GM23338 (cell line): ENCODE results near the gene LPAR1. TPM values are rescaled to one million over a fixed set of nuclear protein-coding genes. Genes with fewer than 3 reads are reported as not detected.

Experiments
- ATAC-seq: fragments of 200-7000 bp; cut with Tn5 transposase; 3 replicates; pipeline ENCODE4 v1.9.1; 2020
- DNase-seq: peaks from one replicate; pipeline ENCODE4 v3.0.0-alpha.2; 2015; ENCODE audit warnings: low spot score
- H2AFZ ChIP-seq: fragments of 200-600 bp; sonication (generic); 2 replicates; pipeline ENCODE4 v1.8.0; 2016; ENCODE audit warnings: antibody characterized with exemption, mild to moderate bottlenecking, moderate library complexity
- H3F3A ChIP-seq: fragments of 200-600 bp; sonication (generic); replicated peaks from 2 replicates; pipeline ENCODE4 v1.8.0; 2017; ENCODE audit warnings: antibody characterized with exemption, mixed run types, low read depth
- H3K27ac ChIP-seq: fragments of 200-600 bp; sonication (generic); 2 replicates; pipeline ENCODE4 v1.6.1; 2016; ENCODE audit warnings: low read depth
- H3K27me3 ChIP-seq: fragments of 200-600 bp; sonication (generic); 2 replicates; pipeline ENCODE4 v1.8.0; 2016; ENCODE audit warnings: mild to moderate bottlenecking, mixed run types, moderate library complexity; ENCODE audit not compliant: insufficient read depth
- H3K36me3 ChIP-seq: fragments of 200-600 bp; sonication (generic); 2 replicates; pipeline ENCODE4 v1.8.0; 2016; ENCODE audit warnings: mild to moderate bottlenecking; ENCODE audit not compliant: insufficient read depth
- H3K4me1 ChIP-seq: fragments of 200-600 bp; sonication (generic); 2 replicates; pipeline ENCODE4 v1.8.0; 2016; ENCODE audit warnings: mild to moderate bottlenecking, moderate library complexity; ENCODE audit not compliant: insufficient read depth
- H3K4me2 ChIP-seq: fragments of 200-600 bp; sonication (generic); 2 replicates; pipeline ENCODE4 v1.7.1; 2017; ENCODE audit warnings: mixed run types
- H3K4me3 ChIP-seq: fragments of 200-600 bp; sonication (generic); 2 replicates; pipeline ENCODE4 v1.6.1; 2016; ENCODE audit warnings: mixed run types
- H3K79me2 ChIP-seq: fragments of 200-600 bp; sonication (generic); replicated peaks from 2 replicates; pipeline ENCODE4 v1.8.0; 2017; ENCODE audit warnings: mild to moderate bottlenecking; ENCODE audit not compliant: insufficient read depth
- H3K9me2 ChIP-seq: fragments of 200-600 bp; sonication (generic); 2 replicates; pipeline ENCODE4 v1.8.0; 2017; ENCODE audit not compliant: insufficient read depth
- H4K20me1 ChIP-seq: fragments of 200-600 bp; sonication (generic); replicated peaks from 2 replicates; pipeline ENCODE4 v1.8.0; 2017; ENCODE audit warnings: mild to moderate bottlenecking; ENCODE audit not compliant: insufficient read depth
- H3K27ac Mint-ChIP-seq: 2 replicates; pipeline ENCODE4 v1.8.0; 2020; ENCODE audit warnings: inconsistent platforms, mild to moderate bottlenecking, moderate library complexity, mixed read lengths
- H3K27me3 Mint-ChIP-seq: 3 replicates; pipeline ENCODE4 v1.8.0; 2022; ENCODE audit warnings: low read depth, mild to moderate bottlenecking, moderate library complexity, mixed read lengths, inconsistent platforms; ENCODE audit not compliant: insufficient read depth, poor library complexity
- H3K36me3 Mint-ChIP-seq: 3 replicates; pipeline ENCODE4 v1.8.0; 2021; ENCODE audit warnings: low read depth, mild to moderate bottlenecking, inconsistent platforms, moderate library complexity, mixed read lengths
- H3K4me1 Mint-ChIP-seq: 3 replicates; pipeline ENCODE4 v1.8.0; 2020; ENCODE audit warnings: mild to moderate bottlenecking, inconsistent platforms, mixed read lengths
- H3K4me3 Mint-ChIP-seq: 3 replicates; pipeline ENCODE4 v1.8.0; 2021; ENCODE audit warnings: moderate library complexity, mild to moderate bottlenecking, inconsistent platforms, mixed read lengths
- H3K9me3 Mint-ChIP-seq: 3 replicates; pipeline ENCODE4 v1.8.0; 2020; ENCODE audit warnings: moderate library complexity, mild to moderate bottlenecking, inconsistent platforms, mixed read lengths
- CREB1 ChIP-seq: fragments of 250-450 bp; sonication (Bioruptor Pico); IDR thresholded peaks from 2 replicates; pipeline ENCODE4 v1.5.0; 2020; ENCODE audit warnings: low read depth, mild to moderate bottlenecking, moderate library complexity
- EZH2 ChIP-seq: fragments of 200-600 bp; sonication (generic); IDR thresholded peaks from one replicate; pipeline ENCODE4 v1.8.0; 2017; ENCODE audit warnings: antibody characterized with exemption, mild to moderate bottlenecking, low read depth; ENCODE audit not compliant: unreplicated experiment
- EZH2phosphoT487 ChIP-seq: fragments of 200-600 bp; sonication (generic); IDR thresholded peaks from one replicate; pipeline ENCODE4 v1.8.1; 2018; ENCODE audit warnings: antibody characterized with exemption; ENCODE audit not compliant: unreplicated experiment
- JUNB ChIP-seq: IDR thresholded peaks from one replicate; pipeline ENCODE4 v1.6.1; 2016; ENCODE audit warnings: antibody characterized with exemption; ENCODE audit not compliant: unreplicated experiment
- NANOG ChIP-seq: IDR thresholded peaks from 2 replicates; pipeline ENCODE4 v1.6.1; 2016; ENCODE audit warnings: antibody characterized with exemption, borderline replicate concordance
- POLR2AphosphoS5 ChIP-seq: IDR thresholded peaks from 2 replicates; pipeline ENCODE4 v1.6.1; 2016; ENCODE audit warnings: antibody characterized with exemption, low read depth
- STAT1 ChIP-seq: IDR thresholded peaks from one replicate; pipeline ENCODE4 v1.6.1; 2016; ENCODE audit warnings: antibody characterized with exemption; ENCODE audit not compliant: unreplicated experiment
- ZNF114 ChIP-seq: fragments of 250-450 bp; sonication (Bioruptor Pico); IDR thresholded peaks from 2 replicates; pipeline ENCODE4 v1.5.0; 2020; ENCODE audit warnings: mild to moderate bottlenecking, moderate library complexity
- ZNF331 ChIP-seq: fragments of 250-450 bp; sonication (Bioruptor Pico); IDR thresholded peaks from 2 replicates; pipeline ENCODE4 v1.5.0; 2020; ENCODE audit warnings: low read depth, mild to moderate bottlenecking, moderate library complexity
- polyA plus RNA-seq: library from polyadenylated mRNA; unstranded; fragments of >200 nt; fragmentation: Nextera tagmentation; extraction: Ambion mirVana; gene quantifications from 2 replicates; pipeline ENCODE4 v1.2.1, GENCODE V29; 2016
- total RNA-seq: library from RNA; depleted of rRNA; stranded (reverse); fragments of >200 nt; shearing (Covaris generic); gene quantifications from 2 replicates; pipeline ENCODE4 v1.2.3, GENCODE V29; 2014
- TF ChIP-seq, protein P1 (sequence below): IDR thresholded peaks from 2 replicates; pipeline ENCODE4 v1.6.1; 2016; ENCODE audit warnings: antibody characterized with exemption
- TF ChIP-seq, protein P2 (sequence below): fragments of 250-450 bp; sonication (Bioruptor Pico); IDR thresholded peaks from 2 replicates; pipeline ENCODE4 v1.5.0; 2020; ENCODE audit warnings: mild to moderate bottlenecking, moderate library complexity
- TF ChIP-seq, protein P3 (sequence below), 2 experiments: fragments of 200-600 bp in 1 of 2; sonication (generic) in 1 of 2; conservative IDR thresholded peaks; 2 replicates each; pipeline versions ENCODE4 v1.5.1 to v1.6.1; 2016 to 2017; ENCODE audit warnings: antibody characterized with exemption in 2 of 2, low read depth in 2 of 2, mild to moderate bottlenecking in 2 of 2, moderate library complexity in 1 of 2
- TF ChIP-seq, protein P4 (sequence below): IDR thresholded peaks from one replicate; pipeline ENCODE4 v1.6.1; 2018; ENCODE audit warnings: antibody characterized with exemption; ENCODE audit not compliant: unreplicated experiment

The LPAR1 gene
- total and polyA plus RNA-seq, 2 experiments from 2014 or later = 1.0 to 3.8 TPM

DNA sequence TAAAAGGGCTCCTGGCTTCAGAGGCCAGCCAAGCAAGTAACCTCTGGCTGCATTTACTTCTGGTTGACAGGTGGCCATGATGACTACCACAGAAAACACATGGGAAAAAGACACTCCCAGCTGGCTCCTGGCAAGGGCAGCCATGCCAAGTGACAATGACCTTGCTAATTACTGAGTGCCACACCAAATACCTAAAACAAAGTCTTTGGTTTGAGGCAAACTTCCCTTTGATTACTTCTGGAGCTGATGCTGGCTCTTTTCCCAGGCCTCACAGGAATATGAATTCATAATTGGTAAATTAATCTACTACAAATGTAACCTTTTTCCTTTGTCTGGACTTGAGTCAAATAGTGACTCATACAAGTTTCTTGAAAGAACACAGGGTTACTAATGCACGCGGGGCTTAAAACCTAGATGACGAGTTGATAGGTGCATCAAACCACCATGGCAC is 61.0 kb downstream of the LPAR1 start:
- ATAC-seq (no peak), DNase-seq (no peak)
- Histone ChIP-seq H3K4me2 (no peak overlapping the region), H3K4me3 (no peak overlapping the region), H2AFZ (no peak overlapping the region), H3K79me2 (no peaks in the 10 kb centered on the region), H4K20me1 (no peaks in the 10 kb centered on the region), H3K27ac (no peak overlapping the region), H3K27me3 (no peaks in the 10 kb centered on the region), H3F3A (no peaks in the 10 kb centered on the region), H3K4me1 (no peaks in the 10 kb centered on the region), H3K36me3 (no peaks in the 10 kb centered on the region), H3K9me2 (no peaks in the 10 kb centered on the region)
- H3K4me1 Mint-ChIP-seq = peaks cover 5% of the 10 kb centered on the region; the same call in 2 of the 3 replicates
- no peaks in the 10 kb centered on the region for H3K27me3 Mint-ChIP-seq
- no peak overlapping the region for H3K27ac Mint-ChIP-seq
- H3K4me3 Mint-ChIP-seq = no peak overlapping the region
- TF ChIP-seq, protein P1, sequence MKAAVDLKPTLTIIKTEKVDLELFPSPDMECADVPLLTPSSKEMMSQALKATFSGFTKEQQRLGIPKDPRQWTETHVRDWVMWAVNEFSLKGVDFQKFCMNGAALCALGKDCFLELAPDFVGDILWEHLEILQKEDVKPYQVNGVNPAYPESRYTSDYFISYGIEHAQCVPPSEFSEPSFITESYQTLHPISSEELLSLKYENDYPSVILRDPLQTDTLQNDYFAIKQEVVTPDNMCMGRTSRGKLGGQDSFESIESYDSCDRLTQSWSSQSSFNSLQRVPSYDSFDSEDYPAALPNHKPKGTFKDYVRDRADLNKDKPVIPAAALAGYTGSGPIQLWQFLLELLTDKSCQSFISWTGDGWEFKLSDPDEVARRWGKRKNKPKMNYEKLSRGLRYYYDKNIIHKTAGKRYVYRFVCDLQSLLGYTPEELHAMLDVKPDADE = no peak
- TF ChIP-seq, protein P2, sequence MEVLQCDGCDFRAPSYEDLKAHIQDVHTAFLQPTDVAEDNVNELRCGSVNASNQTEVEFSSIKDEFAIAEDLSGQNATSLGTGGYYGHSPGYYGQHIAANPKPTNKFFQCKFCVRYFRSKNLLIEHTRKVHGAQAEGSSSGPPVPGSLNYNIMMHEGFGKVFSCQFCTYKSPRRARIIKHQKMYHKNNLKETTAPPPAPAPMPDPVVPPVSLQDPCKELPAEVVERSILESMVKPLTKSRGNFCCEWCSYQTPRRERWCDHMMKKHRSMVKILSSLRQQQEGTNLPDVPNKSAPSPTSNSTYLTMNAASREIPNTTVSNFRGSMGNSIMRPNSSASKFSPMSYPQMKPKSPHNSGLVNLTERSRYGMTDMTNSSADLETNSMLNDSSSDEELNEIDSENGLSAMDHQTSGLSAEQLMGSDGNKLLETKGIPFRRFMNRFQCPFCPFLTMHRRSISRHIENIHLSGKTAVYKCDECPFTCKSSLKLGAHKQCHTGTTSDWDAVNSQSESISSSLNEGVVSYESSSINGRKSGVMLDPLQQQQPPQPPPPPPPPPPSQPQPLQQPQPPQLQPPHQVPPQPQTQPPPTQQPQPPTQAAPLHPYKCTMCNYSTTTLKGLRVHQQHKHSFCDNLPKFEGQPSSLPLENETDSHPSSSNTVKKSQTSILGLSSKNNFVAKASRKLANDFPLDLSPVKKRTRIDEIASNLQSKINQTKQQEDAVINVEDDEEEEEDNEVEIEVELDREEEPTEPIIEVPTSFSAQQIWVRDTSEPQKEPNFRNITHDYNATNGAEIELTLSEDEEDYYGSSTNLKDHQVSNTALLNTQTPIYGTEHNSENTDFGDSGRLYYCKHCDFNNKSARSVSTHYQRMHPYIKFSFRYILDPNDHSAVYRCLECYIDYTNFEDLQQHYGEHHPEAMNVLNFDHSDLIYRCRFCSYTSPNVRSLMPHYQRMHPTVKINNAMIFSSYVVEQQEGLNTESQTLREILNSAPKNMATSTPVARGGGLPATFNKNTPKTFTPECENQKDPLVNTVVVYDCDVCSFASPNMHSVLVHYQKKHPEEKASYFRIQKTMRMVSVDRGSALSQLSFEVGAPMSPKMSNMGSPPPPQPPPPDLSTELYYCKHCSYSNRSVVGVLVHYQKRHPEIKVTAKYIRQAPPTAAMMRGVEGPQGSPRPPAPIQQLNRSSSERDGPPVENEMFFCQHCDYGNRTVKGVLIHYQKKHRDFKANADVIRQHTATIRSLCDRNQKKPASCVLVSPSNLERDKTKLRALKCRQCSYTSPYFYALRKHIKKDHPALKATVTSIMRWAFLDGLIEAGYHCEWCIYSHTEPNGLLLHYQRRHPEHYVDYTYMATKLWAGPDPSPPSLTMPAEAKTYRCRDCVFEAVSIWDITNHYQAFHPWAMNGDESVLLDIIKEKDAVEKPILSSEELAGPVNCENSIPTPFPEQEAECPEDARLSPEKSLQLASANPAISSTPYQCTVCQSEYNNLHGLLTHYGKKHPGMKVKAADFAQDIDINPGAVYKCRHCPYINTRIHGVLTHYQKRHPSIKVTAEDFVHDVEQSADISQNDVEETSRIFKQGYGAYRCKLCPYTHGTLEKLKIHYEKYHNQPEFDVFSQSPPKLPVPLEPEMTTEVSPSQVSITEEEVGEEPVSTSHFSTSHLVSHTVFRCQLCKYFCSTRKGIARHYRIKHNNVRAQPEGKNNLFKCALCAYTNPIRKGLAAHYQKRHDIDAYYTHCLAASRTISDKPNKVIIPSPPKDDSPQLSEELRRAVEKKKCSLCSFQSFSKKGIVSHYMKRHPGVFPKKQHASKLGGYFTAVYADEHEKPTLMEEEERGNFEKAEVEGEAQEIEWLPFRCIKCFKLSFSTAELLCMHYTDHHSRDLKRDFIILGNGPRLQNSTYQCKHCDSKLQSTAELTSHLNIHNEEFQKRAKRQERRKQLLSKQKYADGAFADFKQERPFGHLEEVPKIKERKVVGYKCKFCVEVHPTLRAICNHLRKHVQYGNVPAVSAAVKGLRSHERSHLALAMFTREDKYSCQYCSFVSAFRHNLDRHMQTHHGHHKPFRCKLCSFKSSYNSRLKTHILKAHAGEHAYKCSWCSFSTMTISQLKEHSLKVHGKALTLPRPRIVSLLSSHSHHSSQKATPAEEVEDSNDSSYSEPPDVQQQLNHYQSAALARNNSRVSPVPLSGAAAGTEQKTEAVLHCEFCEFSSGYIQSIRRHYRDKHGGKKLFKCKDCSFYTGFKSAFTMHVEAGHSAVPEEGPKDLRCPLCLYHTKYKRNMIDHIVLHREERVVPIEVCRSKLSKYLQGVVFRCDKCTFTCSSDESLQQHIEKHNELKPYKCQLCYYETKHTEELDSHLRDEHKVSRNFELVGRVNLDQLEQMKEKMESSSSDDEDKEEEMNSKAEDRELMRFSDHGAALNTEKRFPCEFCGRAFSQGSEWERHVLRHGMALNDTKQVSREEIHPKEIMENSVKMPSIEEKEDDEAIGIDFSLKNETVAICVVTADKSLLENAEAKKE (CRISPR knock-in tag) = no peak
- TF ChIP-seq, protein P3, sequence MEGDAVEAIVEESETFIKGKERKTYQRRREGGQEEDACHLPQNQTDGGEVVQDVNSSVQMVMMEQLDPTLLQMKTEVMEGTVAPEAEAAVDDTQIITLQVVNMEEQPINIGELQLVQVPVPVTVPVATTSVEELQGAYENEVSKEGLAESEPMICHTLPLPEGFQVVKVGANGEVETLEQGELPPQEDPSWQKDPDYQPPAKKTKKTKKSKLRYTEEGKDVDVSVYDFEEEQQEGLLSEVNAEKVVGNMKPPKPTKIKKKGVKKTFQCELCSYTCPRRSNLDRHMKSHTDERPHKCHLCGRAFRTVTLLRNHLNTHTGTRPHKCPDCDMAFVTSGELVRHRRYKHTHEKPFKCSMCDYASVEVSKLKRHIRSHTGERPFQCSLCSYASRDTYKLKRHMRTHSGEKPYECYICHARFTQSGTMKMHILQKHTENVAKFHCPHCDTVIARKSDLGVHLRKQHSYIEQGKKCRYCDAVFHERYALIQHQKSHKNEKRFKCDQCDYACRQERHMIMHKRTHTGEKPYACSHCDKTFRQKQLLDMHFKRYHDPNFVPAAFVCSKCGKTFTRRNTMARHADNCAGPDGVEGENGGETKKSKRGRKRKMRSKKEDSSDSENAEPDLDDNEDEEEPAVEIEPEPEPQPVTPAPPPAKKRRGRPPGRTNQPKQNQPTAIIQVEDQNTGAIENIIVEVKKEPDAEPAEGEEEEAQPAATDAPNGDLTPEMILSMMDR (conservative IDR thresholded peaks at IDR 0.05; ENCODE audit: low read depth in 2 of 2) = no peak
- TF ChIP-seq EZH2phosphoT487 = no peak
- TF ChIP-seq NANOG = no peak
- TF ChIP-seq, protein P4, sequence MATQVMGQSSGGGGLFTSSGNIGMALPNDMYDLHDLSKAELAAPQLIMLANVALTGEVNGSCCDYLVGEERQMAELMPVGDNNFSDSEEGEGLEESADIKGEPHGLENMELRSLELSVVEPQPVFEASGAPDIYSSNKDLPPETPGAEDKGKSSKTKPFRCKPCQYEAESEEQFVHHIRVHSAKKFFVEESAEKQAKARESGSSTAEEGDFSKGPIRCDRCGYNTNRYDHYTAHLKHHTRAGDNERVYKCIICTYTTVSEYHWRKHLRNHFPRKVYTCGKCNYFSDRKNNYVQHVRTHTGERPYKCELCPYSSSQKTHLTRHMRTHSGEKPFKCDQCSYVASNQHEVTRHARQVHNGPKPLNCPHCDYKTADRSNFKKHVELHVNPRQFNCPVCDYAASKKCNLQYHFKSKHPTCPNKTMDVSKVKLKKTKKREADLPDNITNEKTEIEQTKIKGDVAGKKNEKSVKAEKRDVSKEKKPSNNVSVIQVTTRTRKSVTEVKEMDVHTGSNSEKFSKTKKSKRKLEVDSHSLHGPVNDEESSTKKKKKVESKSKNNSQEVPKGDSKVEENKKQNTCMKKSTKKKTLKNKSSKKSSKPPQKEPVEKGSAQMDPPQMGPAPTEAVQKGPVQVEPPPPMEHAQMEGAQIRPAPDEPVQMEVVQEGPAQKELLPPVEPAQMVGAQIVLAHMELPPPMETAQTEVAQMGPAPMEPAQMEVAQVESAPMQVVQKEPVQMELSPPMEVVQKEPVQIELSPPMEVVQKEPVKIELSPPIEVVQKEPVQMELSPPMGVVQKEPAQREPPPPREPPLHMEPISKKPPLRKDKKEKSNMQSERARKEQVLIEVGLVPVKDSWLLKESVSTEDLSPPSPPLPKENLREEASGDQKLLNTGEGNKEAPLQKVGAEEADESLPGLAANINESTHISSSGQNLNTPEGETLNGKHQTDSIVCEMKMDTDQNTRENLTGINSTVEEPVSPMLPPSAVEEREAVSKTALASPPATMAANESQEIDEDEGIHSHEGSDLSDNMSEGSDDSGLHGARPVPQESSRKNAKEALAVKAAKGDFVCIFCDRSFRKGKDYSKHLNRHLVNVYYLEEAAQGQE = no peak
- no peak for TF ChIP-seq CREB1 (CRISPR knock-in tag)
- TF ChIP-seq JUNB = no peak
- TF ChIP-seq ZNF331 = no peak
- TF ChIP-seq POLR2AphosphoS5 = no peak
- TF ChIP-seq ZNF114 = no peak
- TF ChIP-seq STAT1 = no peak
- TF ChIP-seq EZH2 = no peak
- no peaks in the 10 kb centered on the region for H3K9me3 Mint-ChIP-seq
- no peaks in the 10 kb centered on the region for H3K36me3 Mint-ChIP-seq
